H1 (cell line): ENCODE results near the gene SEMA4C. TPM values are rescaled to one million over a fixed set of nuclear protein-coding genes. Genes with fewer than 3 reads are reported as not detected.

Source experiments
- CTCF ChIA-PET: fragments of 300-600 bp; sonication (Branson Sonifier 250); formaldehyde crosslinking; loops from one replicate; lab custom pipeline; 2021; ENCODE audit not compliant: partially characterized antibody; lab: Charles Lee
- POLR2A ChIA-PET: fragments of 300-600 bp; sonication (Branson Sonifier 250); formaldehyde crosslinking; loops from one replicate; lab custom pipeline; 2021; ENCODE audit warnings: inconsistent platforms; ENCODE audit not compliant: partially characterized antibody; lab: Charles Lee
- DNase-seq, 2 experiments: peaks; one replicate each; pipeline versions ENCODE4 v3.0.0 to v3.0.0-alpha.2; 2010 to 2022; ENCODE audit warnings: low spot score in 2 of 2, low read depth in 1 of 2, mixed read lengths in 1 of 2
- FAIRE-seq: peaks from 2 replicates; lab custom pipeline; 2011; peaks lifted over from hg19 to GRCh38; lab: Jason Lieb, UNC
- H2AFZ ChIP-seq: 2 replicates; pipeline ENCODE4 v1.8.1; 2012; ENCODE audit warnings: low read length, inconsistent platforms
- H2AK5ac ChIP-seq: 2 replicates; pipeline ENCODE4 v1.6.1; 2013; ENCODE audit warnings: low read depth, low read length
- H2BK120ac ChIP-seq: replicated peaks from 2 replicates; pipeline ENCODE3; 2013; ENCODE audit warnings: low read depth, low read length, inconsistent platforms
- H2BK12ac ChIP-seq: 2 replicates; pipeline ENCODE4 v1.6.1; 2013; ENCODE audit warnings: low read depth, low read length
- H2BK15ac ChIP-seq: 2 replicates; pipeline ENCODE4 v1.6.1; 2013; ENCODE audit warnings: low read length
- H2BK20ac ChIP-seq: 2 replicates; pipeline ENCODE4 v1.6.1; 2013; ENCODE audit warnings: low read length
- H2BK5ac ChIP-seq: 2 replicates; pipeline ENCODE4 v1.6.1; 2013; ENCODE audit warnings: low read depth, low read length
- H3K14ac ChIP-seq: 2 replicates; pipeline ENCODE4 v1.6.1; 2013; ENCODE audit warnings: inconsistent platforms; ENCODE audit not compliant: insufficient read length
- H3K18ac ChIP-seq: 2 replicates; pipeline ENCODE4 v1.6.1; 2013; ENCODE audit warnings: low read length; ENCODE audit errors: extremely low read depth
- H3K23ac ChIP-seq: 2 replicates; pipeline ENCODE4 v1.6.1; 2013; ENCODE audit warnings: inconsistent platforms; ENCODE audit not compliant: insufficient read length
- H3K23me2 ChIP-seq: 2 replicates; pipeline ENCODE4 v1.6.1; 2013; ENCODE audit warnings: low read depth, low read length
- H3K27ac ChIP-seq: 2 replicates; pipeline ENCODE4 v1.6.1; 2011; ENCODE audit warnings: low read depth, low read length, inconsistent platforms
- H3K27me3 ChIP-seq, 4 experiments: replicated peaks in 1 of 4; 1 replicate in 1 of 4; 2 replicates in 3 of 4; pipeline versions ENCODE4 v1.6.1 to v1.8.1; 2011 to 2013; ENCODE audit warnings: low read length in 3 of 4, mild to moderate bottlenecking in 3 of 4, inconsistent platforms in 2 of 4, mixed read lengths in 2 of 4, moderate library complexity in 1 of 4; ENCODE audit not compliant: control insufficient read depth in 3 of 4, insufficient read depth in 3 of 4; ENCODE audit errors: extremely low read depth in 1 of 4
- H3K36me3 ChIP-seq, 4 experiments: 2 replicates each; pipeline versions ENCODE4 v1.6.1 to v1.8.1; 2011 to 2013; ENCODE audit warnings: mild to moderate bottlenecking in 4 of 4, low read length in 3 of 4, moderate library complexity in 2 of 4, control low read depth in 1 of 4, inconsistent platforms in 1 of 4; ENCODE audit not compliant: insufficient read depth in 4 of 4, control insufficient read depth in 2 of 4
- H3K4ac ChIP-seq: replicated peaks from 2 replicates; pipeline ENCODE3; 2013; ENCODE audit warnings: low read length, low read depth, mixed read lengths, inconsistent platforms; ENCODE audit not compliant: insufficient read length
- H3K4me1 ChIP-seq, 4 experiments: replicated peaks in 1 of 4; 1 replicate in 1 of 4; 2 replicates in 3 of 4; pipeline versions ENCODE4 v1.6.1 to v1.8.1; 2011 to 2013; ENCODE audit warnings: low read length in 3 of 4, inconsistent platforms in 2 of 4, mixed read lengths in 1 of 4; ENCODE audit not compliant: insufficient read depth in 4 of 4, control insufficient read depth in 3 of 4
- H3K4me2 ChIP-seq, 2 experiments: 2 replicates each; pipeline versions ENCODE4 v1.6.1 to v1.8.1; 2011 to 2013; ENCODE audit warnings: low read depth in 2 of 2, low read length in 2 of 2, control low read depth in 1 of 2, inconsistent platforms in 1 of 2, mild to moderate bottlenecking in 1 of 2; ENCODE audit not compliant: insufficient read depth in 1 of 2
- H3K4me3 ChIP-seq, 4 experiments: fragments of 200-600, 300-600 bp in 1 of 4; sonication (generic), shearing (Covaris generic), sonication (Bioruptor Twin) in 1 of 4; 2 replicates each; pipeline versions ENCODE4 v1.5.1 to v1.8.1; 2011 to 2016; ENCODE audit warnings: low read length in 4 of 4, low read depth in 3 of 4, control low read depth in 2 of 4, inconsistent platforms in 2 of 4, mild to moderate bottlenecking in 2 of 4, mixed read lengths in 1 of 4, moderate library complexity in 1 of 4; ENCODE audit not compliant: insufficient read depth in 2 of 4; ENCODE audit errors: extremely low read depth in 1 of 4
- H3K56ac ChIP-seq: replicated peaks from 2 replicates; pipeline ENCODE3; 2013; ENCODE audit warnings: low read depth, mild to moderate bottlenecking, mixed read lengths, low read length, inconsistent platforms; ENCODE audit not compliant: insufficient read length
- H3K79me1 ChIP-seq: 2 replicates; pipeline ENCODE4 v1.6.1; 2013; ENCODE audit warnings: low read depth, low read length, control low read depth
- H3K79me2 ChIP-seq, 2 experiments: 2 replicates each; pipeline versions ENCODE4 v1.6.1 to v1.8.1; 2012 to 2013; ENCODE audit warnings: low read length in 2 of 2, mild to moderate bottlenecking in 2 of 2, inconsistent platforms in 1 of 2; ENCODE audit not compliant: insufficient read depth in 2 of 2, control insufficient read depth in 1 of 2
- H3K9ac ChIP-seq, 4 experiments: replicated peaks in 1 of 4; 1 replicate in 1 of 4; 2 replicates in 3 of 4; pipeline versions ENCODE4 v1.6.1 to v1.8.1; 2011 to 2013; ENCODE audit warnings: low read depth in 3 of 4, low read length in 3 of 4, control low read depth in 2 of 4, mild to moderate bottlenecking in 2 of 4, moderate library complexity in 2 of 4, inconsistent platforms in 1 of 4; ENCODE audit errors: extremely low read depth in 1 of 4
- H3K9me3 ChIP-seq, 2 experiments: 2 replicates each; pipeline versions ENCODE4 v1.6.1 to v1.8.1; 2012 to 2013; ENCODE audit warnings: mild to moderate bottlenecking in 2 of 2, moderate library complexity in 2 of 2, control low read depth in 1 of 2, inconsistent platforms in 1 of 2, low read depth in 1 of 2, low read length in 1 of 2, mixed read lengths in 1 of 2; ENCODE audit not compliant: insufficient read depth in 2 of 2
- H4K20me1 ChIP-seq, 2 experiments: replicated peaks in 1 of 2; 2 replicates each; pipeline versions ENCODE3 to v1.8.1; 2011 to 2013; ENCODE audit warnings: inconsistent platforms in 2 of 2, low read length in 2 of 2, mild to moderate bottlenecking in 1 of 2; ENCODE audit not compliant: insufficient read depth in 2 of 2, control insufficient read depth in 1 of 2
- H4K5ac ChIP-seq: 2 replicates; pipeline ENCODE4 v1.6.1; 2013; ENCODE audit warnings: low read length, low read depth, mixed read lengths, inconsistent platforms; ENCODE audit not compliant: insufficient read length
- H4K8ac ChIP-seq: 2 replicates; pipeline ENCODE4 v1.8.0; 2013; ENCODE audit warnings: mild to moderate bottlenecking, moderate library complexity, low read length, inconsistent platforms; ENCODE audit not compliant: insufficient read depth; ENCODE audit errors: extremely low read depth
- H4K91ac ChIP-seq: replicated peaks from 2 replicates; pipeline ENCODE3; 2013; ENCODE audit warnings: low read length, mixed read lengths, inconsistent platforms; ENCODE audit not compliant: insufficient read length
- CBX8 ChIP-seq: fragments of 300-800, 300-1000 bp; sonication (generic); IDR thresholded peaks from 2 replicates; pipeline ENCODE4 v1.7.1; 2016; ENCODE audit warnings: low read depth, low read length, borderline replicate concordance
- KDM5A ChIP-seq: fragments of 200-600 bp; IDR thresholded peaks from 2 replicates; pipeline ENCODE4 v1.7.1; 2012; ENCODE audit warnings: mild to moderate bottlenecking, low read length, inconsistent platforms, mixed read lengths
- MAFK ChIP-seq: IDR thresholded peaks from 2 replicates; pipeline ENCODE4 v1.6.1; 2012; ENCODE audit warnings: low read depth, mild to moderate bottlenecking, improper control_type of control experiment, low read length
- POLR2AphosphoS5 ChIP-seq: IDR thresholded peaks from 2 replicates; pipeline ENCODE4 v1.6.1; 2011; ENCODE audit warnings: low read depth, low read length
- TAF1 ChIP-seq: IDR thresholded peaks from 2 replicates; pipeline ENCODE4 v1.6.1; 2011; ENCODE audit warnings: mild to moderate bottlenecking, low read depth, low read length
- WGBS, 2 experiments: shearing (Covaris generic) in 1 of 2; methylation state at CpG; one replicate each; pipeline versions ENCODE4 v1.1.6 to v1.1.7; 2013 to 2015; ENCODE audit warnings: low lambda C conversion rate in 2 of 2, mixed read lengths in 2 of 2, inconsistent platforms in 1 of 2, low coverage in 1 of 2, missing lambda C conversion rate in 1 of 2; ENCODE audit not compliant: insufficient replicate concordance in 2 of 2, insufficient coverage in 1 of 2, insufficient read length in 1 of 2; ENCODE audit errors: extremely low coverage in 1 of 2, missing lambda C conversion rate in 1 of 2; 5-methylcytosine and 5-hydroxymethylcytosine counted together
- polyA plus RNA-seq, 7 experiments: library from polyadenylated mRNA; depleted of rRNA in 3 of 7; stranded (reverse) in 5 of 7; unstranded in 2 of 7; fragments of >200 nt in 5 of 7; fragments of 200-250 nt in 2 of 7; gene quantifications; 1 replicate in 5 of 7; 2 replicates in 1 of 7; 4 replicates in 1 of 7; pipeline versions ENCODE4 v1.2.1 to v1.2.3, GENCODE V29; 2011 to 2013; ENCODE audit warnings: missing spikeins in 2 of 7, mixed read lengths in 2 of 7
- total RNA-seq: library from RNA; stranded (reverse); fragmentation: NEBNext Ultra II Directional; extraction: Animal tissue kit (Norgen Biotek cat#: 25700); gene quantifications from 2 replicates; pipeline ENCODE4 v1.2.1, GENCODE V29; 2021

SEMA4C gene
- total and polyA plus RNA-seq, 2 of the 8 experiments (the other 6 are each of a cell fraction or from before 2014, with no cell fraction given): 47.5 to 67.3 TPM

- Histone ChIP-seq H3K23ac (no peak overlapping the region), H2BK5ac (peak overlapping the region; percentile 44; the same call in 1 of the 2 replicates), H3K4ac (no peak overlapping the region), H3K9me3 (no peaks in the 10 kb centered on the region), H4K20me1 (peaks cover 14% of the 10 kb centered on the region in 2 experiments), H4K91ac (no peak overlapping the region), H3K79me1 (peaks cover 4% of the 10 kb centered on the region; the same call in 1 of the 2 replicates), H3K9ac (no peak overlapping the region), H2BK12ac (no peak overlapping the region), H3K18ac (no peak overlapping the region), H3K79me2 (peaks cover 0 to 14% of the 10 kb centered on the region in 2 experiments; a peak in 3 of 4 replicates), H4K5ac (no peak overlapping the region), H3K56ac (no peak overlapping the region), H3K14ac (no peak overlapping the region), H3K36me3 (peaks cover 20 to 50% (median 41%) of the 10 kb centered on the region in 4 experiments), H2AFZ (no peak overlapping the region), H3K4me2 (no peak overlapping the region; a peak in 1 of 4 replicates), H2BK20ac (no peak overlapping the region), H2BK120ac (no peak overlapping the region), H3K23me2 (peaks cover 10% of the 10 kb centered on the region; the same call in 1 of the 2 replicates), H3K27me3 (no peaks in the 10 kb centered on the region), H4K8ac (no peak overlapping the region), H3K4me3 (no peak overlapping the region), H2AK5ac (no peak overlapping the region), H2BK15ac (no peak overlapping the region), H3K4me1 (peaks cover 3 to 11% (median 8%) of the 10 kb centered on the region in 4 experiments), H3K27ac (no peak overlapping the region)
- DNase-seq: peak in 1 of 2 experiments; percentile 54
- WGBS, 2 experiments: 91% methylated on average over 33 of the region's 38 CpGs; no CpG with 5 or more reads in 1 of the 2 experiments
- ChIA-PET POLR2A (interaction anchor here (0.6 to 5.8 kb wide), 12 partner anchors 8 to 97 kb away, joined by 3 to 49 read pairs (median 4); partner anchors contain the start of gene SEMA4C), CTCF (interaction anchor here (0.6 to 8.3 kb wide), 16 partner anchors 8 to 252 kb away, joined by 3 to 89 read pairs (median 6); partner anchors contain the start of gene ANKRD36)
- no peak for FAIRE-seq
- TF ChIP-seq MAFK (no peak), POLR2AphosphoS5 (peak; percentile 3; the same call in 1 of the 2 replicates), CBX8 (no peak), TAF1 (no peak), KDM5A (no peak)
Measured at GRCh38 chr2:96860065-96861029, 9.5 kb downstream of the SEMA4C start.
